GM19023 (cell line): Measurements from ENCODE around the gene ABCC4.

Experiments
- ATAC-seq: cut with Tn5 transposase; IDR thresholded peaks from one replicate; pipeline ENCODE4 v1.9.1; 2021; ENCODE audit warnings: mild to moderate bottlenecking, moderate library complexity; ENCODE audit not compliant: unreplicated experiment

The ABCC4 gene

GRCh38 chr13:95128045-95128643, 173.1 kb downstream of the ABCC4 start:
- ATAC-seq: no peak

GRCh38 chr13:95124959-95125358, 176.3 kb downstream of the ABCC4 start:
- no peak for ATAC-seq

- no peak for ATAC-seq
Measured at GRCh38 chr13:95123726-95124125, 177.5 kb downstream of the ABCC4 start.

GRCh38 chr13:95122063-95122462, 179.2 kb downstream of the ABCC4 start:
- ATAC-seq: no peak

- ATAC-seq: no peak
Measured at GRCh38 chr13:95121516-95121915, 179.7 kb downstream of the ABCC4 start.

GRCh38 chr13:95120650-95121049, 180.6 kb downstream of the ABCC4 start:
- no peak for ATAC-seq

GRCh38 chr13:95118541-95119324, 182.5 kb downstream of the ABCC4 start:
- ATAC-seq: no peak

GRCh38 chr13:95117092-95117491, 184.2 kb downstream of the ABCC4 start:
- no peak for ATAC-seq

- ATAC-seq: no peak
Measured at GRCh38 chr13:95115525-95115924, 185.7 kb downstream of the ABCC4 start.

- no peak for ATAC-seq
Measured at GRCh38 chr13:95113601-95114000, 187.7 kb downstream of the ABCC4 start.

- no peak for ATAC-seq
Measured at GRCh38 chr13:95112883-95113282, 188.4 kb downstream of the ABCC4 start.

- ATAC-seq: no peak
Measured at GRCh38 chr13:95111608-95112007, 189.6 kb downstream of the ABCC4 start.

- no peak for ATAC-seq
Measured at GRCh38 chr13:95106562-95106961, 194.7 kb downstream of the ABCC4 start.

- ATAC-seq: no peak
Measured at GRCh38 chr13:95100525-95101433, 200.5 kb downstream of the ABCC4 start.

- no peak for ATAC-seq
Measured at GRCh38 chr13:95099541-95099940, 201.7 kb downstream of the ABCC4 start.

GRCh38 chr13:95098916-95099315, 202.3 kb downstream of the ABCC4 start:
- no peak for ATAC-seq

- ATAC-seq: no peak
Measured at GRCh38 chr13:95091755-95092154, 209.5 kb downstream of the ABCC4 start.

GRCh38 chr13:95087746-95088305, 213.4 kb downstream of the ABCC4 start:
- ATAC-seq: no peak

GRCh38 chr13:95086761-95087160, 214.5 kb downstream of the ABCC4 start:
- ATAC-seq: no peak

GRCh38 chr13:95083758-95084157, 217.5 kb downstream of the ABCC4 start:
- no peak for ATAC-seq

- no peak for ATAC-seq
Measured at GRCh38 chr13:95083066-95083465, 218.2 kb downstream of the ABCC4 start.
